ENCODE results near the gene GCN1. TPM values are rescaled to one million over a fixed set of nuclear protein-coding genes. Genes with fewer than 3 reads are reported as not detected.
A peak's percentile ranks its signal among the peaks of the same experiment; 100 is the strongest.

GCN1 gene
- total RNA-seq, 2 donors from 2014 or later: 39.3 to 120 TPM

GRCh38 chr12:120121343-120121742, 73.2 kb downstream of the GCN1 start:
- TF ChIP-seq CTCF (IDR thresholded peaks at IDR 0.05) (no peak), POLR2A (IDR thresholded peaks at IDR 0.05) (no peak), POLR2AphosphoS5 (IDR thresholded peaks at IDR 0.05) (no peak)
- intact Hi-C loops (cut with DNase I): no loop called here
- Histone ChIP-seq H3K9me3 (no peaks in the 10 kb centered on the region), H3K4me3 (no peak overlapping the region), H3K27ac (no peak overlapping the region), H3K36me3 (no peaks in the 10 kb centered on the region), H3K27me3 (replicated peaks; ENCODE audit: insufficient read depth) (no peaks in the 10 kb centered on the region), H3K4me1 (replicated peaks) (peaks cover 7% of the 10 kb centered on the region)
- DNase-seq (ENCODE audit: low spot score): no peak
- WGBS: 57% methylated on average over 2 of the region's 2 CpGs

- Histone ChIP-seq H3K27ac (no peak overlapping the region), H3K4me3 (no peak overlapping the region), H3K4me1 (replicated peaks) (peaks cover 14% of the 10 kb centered on the region), H3K9me3 (no peaks in the 10 kb centered on the region), H3K36me3 (no peaks in the 10 kb centered on the region), H3K27me3 (replicated peaks; ENCODE audit: insufficient read depth) (no peaks in the 10 kb centered on the region)
- DNase-seq (ENCODE audit: low spot score): no peak
- 83% methylated on average over 9 of the region's 9 CpGs for WGBS
- intact Hi-C loops (cut with DNase I): no loop called here
- TF ChIP-seq POLR2A (IDR thresholded peaks at IDR 0.05) (no peak), CTCF (IDR thresholded peaks at IDR 0.05) (no peak), POLR2AphosphoS5 (IDR thresholded peaks at IDR 0.05) (no peak)
These were observed 75.1 kb downstream of the GCN1 start for GRCh38 chr12:120119271-120119973.

- 58% methylated on average over 11 of the region's 11 CpGs for WGBS
- peak overlapping the region in 1 of 2 donors; percentile 95 for H3K4me3 ChIP-seq
These were observed 76.0 kb downstream of the GCN1 start for GRCh38 chr12:120118321-120119061.

GRCh38 chr12:120117961-120118320, 76.6 kb downstream of the GCN1 start:
- Histone ChIP-seq H3K27me3 (replicated peaks; ENCODE audit: insufficient read depth) (no peaks in the 10 kb centered on the region), H3K4me1 (replicated peaks) (peaks cover 14% of the 10 kb centered on the region), H3K36me3 (no peaks in the 10 kb centered on the region), H3K27ac (peak overlapping the region in 1 of 2 donors; percentile 93), H3K4me3 (peak overlapping the region; percentile 72 to 95), H3K9me3 (no peaks in the 10 kb centered on the region)
- TF ChIP-seq POLR2A (IDR thresholded peaks at IDR 0.05) (no peak), POLR2AphosphoS5 (IDR thresholded peaks at IDR 0.05) (no peak), CTCF (IDR thresholded peaks at IDR 0.05) (no peak)
- no peak for DNase-seq (ENCODE audit: low spot score)
- 18% methylated on average over 7 of the region's 7 CpGs for WGBS
- intact Hi-C loops (cut with DNase I): no loop called here

More at GRCh38 chr12:120118321-120119061, 76.0 kb downstream of the GCN1 start:
- DNase-seq (ENCODE audit: low spot score): no peak
- intact Hi-C loops (cut with DNase I): no loop called here
- H3K4me1 ChIP-seq (replicated peaks): peaks cover 14% of the 10 kb centered on the region
- no peaks in the 10 kb centered on the region for H3K9me3 ChIP-seq
- H3K27ac ChIP-seq: no peak overlapping the region
- TF ChIP-seq CTCF (IDR thresholded peaks at IDR 0.05) (no peak), POLR2A (IDR thresholded peaks at IDR 0.05) (no peak), POLR2AphosphoS5 (IDR thresholded peaks at IDR 0.05) (no peak)
- H3K36me3 ChIP-seq: no peaks in the 10 kb centered on the region
- no peaks in the 10 kb centered on the region for H3K27me3 ChIP-seq (replicated peaks; ENCODE audit: insufficient read depth)

All from prostate gland (tissue), 2 donors.